Gastroesophageal sphincter (tissue), 4 donors: ENCODE measurements around the gene OLFM2. TPM values are rescaled to one million over a fixed set of nuclear protein-coding genes. Genes with fewer than 3 reads are reported as not detected.

Source experiments
- ATAC-seq: fragments of 150-250 bp; one replicate; pipeline ENCODE4 v1.9.1; 2016; ENCODE audit warnings: mild to moderate bottlenecking, moderate library complexity
- H3K27ac ChIP-seq, 4 donors: fragments of 200-600 bp; sonication (generic) in 3 of 4; 1 replicate in 3 of 4; 2 replicates in 1 of 4; pipeline ENCODE4 v1.5.1; 2016 to 2019
- H3K27me3 ChIP-seq: fragments of 200-600 bp; sonication (generic); one replicate; pipeline ENCODE4 v1.5.1; 2019
- H3K36me3 ChIP-seq, 2 donors: fragments of 200-600 bp; sonication (generic); one replicate each; pipeline ENCODE4 v1.5.1; 2019; ENCODE audit warnings: control low read depth in 1 of 2
- H3K4me1 ChIP-seq, 3 donors: fragments of 200-600 bp; sonication (generic); 1 replicate in 2 of 3; 2 replicates in 1 of 3; pipeline ENCODE4 v1.5.1; 2016 to 2019; ENCODE audit warnings: control low read depth in 2 of 3
- H3K4me3 ChIP-seq, 2 donors: fragments of 200-600 bp; sonication (generic); one replicate each; pipeline ENCODE4 v1.5.1; 2019; ENCODE audit warnings: mild to moderate bottlenecking in 1 of 2, moderate library complexity in 1 of 2
- H3K9me3 ChIP-seq, 3 donors: fragments of 200-600 bp; sonication (generic); one replicate each; pipeline ENCODE4 v1.5.1; 2017 to 2019; ENCODE audit warnings: control low read depth in 2 of 3
- EP300 ChIP-seq: sonication (generic); formaldehyde crosslinking; IDR thresholded peaks from one replicate; pipeline ENCODE4 v1.6.1; 2017; ENCODE audit warnings: antibody characterized with exemption, mild to moderate bottlenecking
- POLR2A ChIP-seq, 2 donors: fragments of 450-650 bp; IDR thresholded peaks; one replicate each; pipeline ENCODE4 v1.6.1; 2017; ENCODE audit warnings: antibody characterized with exemption in 2 of 2, mild to moderate bottlenecking in 2 of 2, moderate library complexity in 1 of 2
- POLR2AphosphoS5 ChIP-seq: sonication (generic); formaldehyde crosslinking; IDR thresholded peaks from one replicate; pipeline ENCODE4 v1.6.1; 2017; ENCODE audit warnings: antibody characterized with exemption
- WGBS, 2 donors: methylation state at CpG; one replicate each; pipeline ENCODE4 v1.1.5; 2018; ENCODE audit warnings: low coverage in 1 of 2; 5-methylcytosine and 5-hydroxymethylcytosine counted together
- total RNA-seq, 4 donors: library from RNA; depleted of rRNA; stranded (reverse); fragments of >200 nt; gene quantifications; one replicate each; pipeline ENCODE4 v1.1.0, GENCODE V29; 2016
- TF ChIP-seq, protein P1 (sequence below), 4 experiments: fragments of 200-600 bp in 2 of 4; fragments of 450-650 bp in 2 of 4; sonication (generic) in 1 of 4; IDR thresholded peaks; one replicate each; pipeline ENCODE4 v1.5.1; 2017 to 2019; ENCODE audit warnings: antibody characterized with exemption in 4 of 4, mild to moderate bottlenecking in 2 of 4, moderate library complexity in 2 of 4

OLFM2 gene
- total RNA-seq, 4 donors from 2014 or later = 2.6 to 21.9 (median 8.5) TPM

GRCh38 chr19:9875031-9875627 lies 61.2 kb downstream of the OLFM2 start:
- no peak overlapping the region for H3K27ac ChIP-seq
- H3K9me3 ChIP-seq = no peaks in the 10 kb centered on the region
- H3K27me3 ChIP-seq = peaks cover 28% of the 10 kb centered on the region
- TF ChIP-seq POLR2A (IDR thresholded peaks at IDR 0.05) (no peak), EP300 (no peak), POLR2AphosphoS5 (no peak)
- TF ChIP-seq, protein P1, sequence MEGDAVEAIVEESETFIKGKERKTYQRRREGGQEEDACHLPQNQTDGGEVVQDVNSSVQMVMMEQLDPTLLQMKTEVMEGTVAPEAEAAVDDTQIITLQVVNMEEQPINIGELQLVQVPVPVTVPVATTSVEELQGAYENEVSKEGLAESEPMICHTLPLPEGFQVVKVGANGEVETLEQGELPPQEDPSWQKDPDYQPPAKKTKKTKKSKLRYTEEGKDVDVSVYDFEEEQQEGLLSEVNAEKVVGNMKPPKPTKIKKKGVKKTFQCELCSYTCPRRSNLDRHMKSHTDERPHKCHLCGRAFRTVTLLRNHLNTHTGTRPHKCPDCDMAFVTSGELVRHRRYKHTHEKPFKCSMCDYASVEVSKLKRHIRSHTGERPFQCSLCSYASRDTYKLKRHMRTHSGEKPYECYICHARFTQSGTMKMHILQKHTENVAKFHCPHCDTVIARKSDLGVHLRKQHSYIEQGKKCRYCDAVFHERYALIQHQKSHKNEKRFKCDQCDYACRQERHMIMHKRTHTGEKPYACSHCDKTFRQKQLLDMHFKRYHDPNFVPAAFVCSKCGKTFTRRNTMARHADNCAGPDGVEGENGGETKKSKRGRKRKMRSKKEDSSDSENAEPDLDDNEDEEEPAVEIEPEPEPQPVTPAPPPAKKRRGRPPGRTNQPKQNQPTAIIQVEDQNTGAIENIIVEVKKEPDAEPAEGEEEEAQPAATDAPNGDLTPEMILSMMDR (IDR thresholded peaks at IDR 0.05) = no peak
- ATAC-seq = no peak
- no peaks in the 10 kb centered on the region for H3K4me1 ChIP-seq
- WGBS, 2 donors = 40 to 66% methylated on average over 12 of the region's 13 CpGs
- no peaks in the 10 kb centered on the region for H3K36me3 ChIP-seq
- H3K4me3 ChIP-seq = no peak overlapping the region

DNA sequence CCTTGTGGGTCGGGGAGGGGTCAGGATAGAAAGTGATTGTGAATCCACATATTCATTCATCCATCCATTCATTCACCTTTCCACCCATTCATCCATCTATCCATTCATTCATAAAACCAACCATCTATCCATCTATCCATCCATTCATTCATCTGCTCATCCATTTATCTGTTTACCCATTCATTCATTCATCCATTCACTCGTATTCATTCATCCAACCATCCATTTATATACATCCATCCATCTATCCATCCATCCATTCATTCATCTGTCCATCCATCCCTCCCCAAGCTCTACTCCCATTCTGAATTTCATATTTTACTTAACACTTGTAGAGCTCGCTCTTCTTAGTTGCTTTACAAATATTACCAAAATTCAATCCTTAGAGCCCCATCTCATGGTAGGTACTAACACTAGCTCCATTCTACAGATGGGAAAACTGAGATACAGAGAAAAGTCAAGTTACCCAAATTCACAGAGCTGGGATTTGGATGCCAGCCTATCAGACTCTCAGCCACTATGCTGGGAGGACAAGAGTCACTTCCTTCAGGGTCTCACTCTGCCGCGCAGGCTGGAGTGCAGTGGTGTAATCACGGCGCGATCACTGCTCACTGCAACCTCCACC lies 63.6 kb downstream of the OLFM2 start:
- Histone ChIP-seq H3K36me3 (no peaks in the 10 kb centered on the region), H3K9me3 (no peaks in the 10 kb centered on the region), H3K27me3 (peaks cover 12% of the 10 kb centered on the region), H3K4me1 (no peaks in the 10 kb centered on the region), H3K4me3 (no peak overlapping the region), H3K27ac (no peak overlapping the region)
- WGBS, 2 donors = 87 to 94% methylated on average over 5 to 8 of the region's 8 CpGs
- ATAC-seq = no peak
- TF ChIP-seq POLR2A (IDR thresholded peaks at IDR 0.05) = no peak
- no peak for TF ChIP-seq POLR2AphosphoS5
- TF ChIP-seq, protein P1 (IDR thresholded peaks at IDR 0.05) = no peak
- no peak for TF ChIP-seq EP300

DNA sequence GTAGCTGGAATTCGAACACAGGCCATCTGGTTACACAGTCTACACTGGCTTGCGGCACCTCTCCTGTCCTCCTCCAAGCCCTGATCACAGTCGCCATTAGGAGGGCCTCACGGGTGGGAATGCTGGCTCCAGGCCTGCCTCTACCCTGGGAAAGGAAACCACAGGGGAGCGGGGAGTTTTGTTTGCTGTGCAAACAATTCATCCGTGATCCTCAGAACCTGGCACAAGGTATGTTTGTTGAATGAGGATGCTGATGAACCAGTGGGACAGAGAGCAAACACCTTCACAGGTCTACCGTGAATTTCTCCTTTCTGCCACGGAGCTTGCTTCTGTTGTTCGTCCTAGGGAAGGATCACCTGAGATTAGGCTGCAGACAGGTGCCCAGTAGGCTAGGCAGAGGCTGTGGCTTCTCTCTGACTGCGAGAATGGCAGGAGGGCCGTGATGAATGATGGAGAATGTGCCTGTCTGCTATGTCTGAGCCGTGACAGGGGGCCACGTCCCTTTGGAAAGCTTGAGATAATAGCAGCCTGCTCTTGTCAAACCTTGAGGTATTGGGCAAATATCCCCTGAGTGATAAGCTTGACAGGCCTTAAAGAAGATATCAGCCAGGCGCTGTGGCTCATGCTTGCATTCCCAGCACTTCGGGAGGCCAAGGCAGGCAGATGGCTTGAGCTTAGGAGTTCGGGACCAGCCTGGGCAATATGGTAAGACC lies 64.5 kb downstream of the OLFM2 start:
- H3K4me3 ChIP-seq = no peak overlapping the region
- TF ChIP-seq POLR2AphosphoS5 (no peak), POLR2A (IDR thresholded peaks at IDR 0.05) (no peak), EP300 (no peak)
- TF ChIP-seq, protein P1 (IDR thresholded peaks at IDR 0.05) = no peak
- ATAC-seq = no peak

GRCh38 chr19:9868983-9869617 lies 67.2 kb downstream of the OLFM2 start:
- WGBS, 2 donors = 48 to 55% methylated on average over 3 to 7 of the region's 7 CpGs

More for the DNA sequence above, 64.5 kb downstream of the OLFM2 start:
- Histone ChIP-seq H3K27me3 (peaks cover 12% of the 10 kb centered on the region), H3K27ac (no peak overlapping the region), H3K36me3 (no peaks in the 10 kb centered on the region), H3K4me1 (no peaks in the 10 kb centered on the region), H3K9me3 (no peaks in the 10 kb centered on the region)
- 71 to 80% methylated on average over 3 to 7 of the region's 16 CpGs for WGBS, 2 donors

More at GRCh38 chr19:9868983-9869617, 67.2 kb downstream of the OLFM2 start:
- H3K27ac ChIP-seq = no peak overlapping the region
- no peaks in the 10 kb centered on the region for H3K9me3 ChIP-seq
- TF ChIP-seq POLR2A (IDR thresholded peaks at IDR 0.05) = no peak
- no peak for TF ChIP-seq POLR2AphosphoS5
- TF ChIP-seq EP300 = no peak
- TF ChIP-seq, protein P1 (IDR thresholded peaks at IDR 0.05) = no peak
- H3K36me3 ChIP-seq = no peaks in the 10 kb centered on the region
- H3K27me3 ChIP-seq = no peaks in the 10 kb centered on the region
- H3K4me3 ChIP-seq = no peak overlapping the region
- ATAC-seq = no peak
- H3K4me1 ChIP-seq = no peaks in the 10 kb centered on the region
